ENCODE results near the gene DPP9. TPM values are rescaled to one million over a fixed set of nuclear protein-coding genes. Genes with fewer than 3 reads are reported as not detected.

DPP9 gene
- total RNA-seq, 2 experiments from 2014 or later: 40.2 to 63.8 TPM

DNA sequence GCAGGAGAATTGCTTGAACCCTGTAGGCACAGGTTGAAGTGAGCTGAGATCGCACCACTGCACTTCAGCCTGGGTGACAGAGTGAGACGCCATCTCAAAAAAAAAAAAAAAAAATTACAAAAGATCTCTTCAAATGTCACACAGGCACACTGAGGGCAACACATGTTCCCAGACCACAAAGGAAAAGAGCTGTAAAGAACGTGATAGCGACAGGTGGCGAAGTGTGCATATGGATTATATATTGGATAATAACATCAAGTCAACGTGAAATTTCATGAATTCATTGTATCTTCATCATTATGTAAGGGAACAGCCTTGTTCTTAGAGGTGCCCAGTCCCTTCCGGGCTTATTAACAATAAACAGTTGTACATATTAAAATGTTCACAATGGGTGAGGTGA lies 31.8 kb upstream of the DPP9 start:
- CTCF ChIA-PET (ENCODE audit: unreplicated experiment): no interaction called here
- no peak overlapping the region for H2AFZ ChIP-seq (ENCODE audit: low read length)
- no peak for DNase-seq (ENCODE audit: low spot score)
- H3K9me3 ChIP-seq (ENCODE audit: low read length): no peaks in the 10 kb centered on the region
- intact Hi-C loops (cut with micrococcal nuclease; ENCODE audit: unreplicated experiment): no loop called here
- H3K4me3 ChIP-seq (ENCODE audit: low read depth, low read length, poor library complexity, severe bottlenecking): no peak overlapping the region
- no peaks in the 10 kb centered on the region for H3K79me2 ChIP-seq (ENCODE audit: insufficient read depth, low read depth, low read length)
- H3K36me3 ChIP-seq (ENCODE audit: insufficient read depth, low read length): no peaks in the 10 kb centered on the region
- no peaks in the 10 kb centered on the region for H3K9me2 ChIP-seq (ENCODE audit: insufficient read depth, low read length)
- H3K4me2 ChIP-seq (ENCODE audit: low read length): no peak overlapping the region
- peaks cover 5% of the 10 kb centered on the region for H3K4me1 ChIP-seq (ENCODE audit: insufficient read depth, low read length, poor library complexity, severe bottlenecking)
- H3K27ac ChIP-seq (ENCODE audit: low read depth, low read length, poor library complexity, severe bottlenecking): no peak overlapping the region
- TF ChIP-seq, protein P1, sequence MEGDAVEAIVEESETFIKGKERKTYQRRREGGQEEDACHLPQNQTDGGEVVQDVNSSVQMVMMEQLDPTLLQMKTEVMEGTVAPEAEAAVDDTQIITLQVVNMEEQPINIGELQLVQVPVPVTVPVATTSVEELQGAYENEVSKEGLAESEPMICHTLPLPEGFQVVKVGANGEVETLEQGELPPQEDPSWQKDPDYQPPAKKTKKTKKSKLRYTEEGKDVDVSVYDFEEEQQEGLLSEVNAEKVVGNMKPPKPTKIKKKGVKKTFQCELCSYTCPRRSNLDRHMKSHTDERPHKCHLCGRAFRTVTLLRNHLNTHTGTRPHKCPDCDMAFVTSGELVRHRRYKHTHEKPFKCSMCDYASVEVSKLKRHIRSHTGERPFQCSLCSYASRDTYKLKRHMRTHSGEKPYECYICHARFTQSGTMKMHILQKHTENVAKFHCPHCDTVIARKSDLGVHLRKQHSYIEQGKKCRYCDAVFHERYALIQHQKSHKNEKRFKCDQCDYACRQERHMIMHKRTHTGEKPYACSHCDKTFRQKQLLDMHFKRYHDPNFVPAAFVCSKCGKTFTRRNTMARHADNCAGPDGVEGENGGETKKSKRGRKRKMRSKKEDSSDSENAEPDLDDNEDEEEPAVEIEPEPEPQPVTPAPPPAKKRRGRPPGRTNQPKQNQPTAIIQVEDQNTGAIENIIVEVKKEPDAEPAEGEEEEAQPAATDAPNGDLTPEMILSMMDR (conservative IDR thresholded peaks at IDR 0.05; ENCODE audit: low read length): no peak
- BruUV-seq (replicated peaks): no TSS peak
- POLR2A ChIA-PET: no interaction called here
- H4K20me1 ChIP-seq (ENCODE audit: insufficient read depth, low read length): no peaks in the 10 kb centered on the region

DNA sequence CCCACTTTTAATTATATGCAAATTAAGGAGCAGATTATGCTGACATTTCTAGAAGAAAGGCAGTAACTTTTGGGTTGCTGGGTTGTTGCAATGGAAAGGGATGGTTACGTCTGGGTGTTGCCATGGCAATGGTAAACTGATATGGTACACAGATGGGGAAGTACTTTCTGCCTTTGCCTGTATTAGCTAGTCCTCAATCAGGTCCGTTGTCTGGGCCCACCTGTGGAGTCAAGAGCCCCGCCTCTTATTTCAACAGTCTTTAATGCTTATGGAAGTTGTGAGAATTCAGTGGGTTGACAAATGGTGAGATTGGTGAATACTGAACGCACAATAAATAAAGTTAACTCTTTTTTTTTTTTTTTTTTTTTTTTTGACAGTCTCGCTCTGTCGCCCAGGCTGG lies 30.6 kb upstream of the DPP9 start:
- H3K4me1 ChIP-seq (ENCODE audit: insufficient read depth, low read length, poor library complexity, severe bottlenecking): no peaks in the 10 kb centered on the region
- POLR2A ChIA-PET: no interaction called here
- H3K4me3 ChIP-seq (ENCODE audit: low read depth, low read length, poor library complexity, severe bottlenecking): no peak overlapping the region
- BruUV-seq (replicated peaks): no TSS peak
- H4K20me1 ChIP-seq (ENCODE audit: insufficient read depth, low read length): no peaks in the 10 kb centered on the region
- no peaks in the 10 kb centered on the region for H3K9me2 ChIP-seq (ENCODE audit: insufficient read depth, low read length)
- TF ChIP-seq, protein P1 (conservative IDR thresholded peaks at IDR 0.05; ENCODE audit: low read length): no peak
- TF ChIP-seq EZH2phosphoT487 (IDR thresholded peaks at IDR 0.05; ENCODE audit: borderline replicate concordance, low read depth, low read length): no peak
- no peak overlapping the region for H2AFZ ChIP-seq (ENCODE audit: low read length)
- no peaks in the 10 kb centered on the region for H3K9me3 ChIP-seq (ENCODE audit: low read length)
- H3K4me2 ChIP-seq (ENCODE audit: low read length): no peak overlapping the region
- intact Hi-C loops (cut with micrococcal nuclease; ENCODE audit: unreplicated experiment): no loop called here
- no peak for DNase-seq (ENCODE audit: low spot score)
- no peak overlapping the region for H3K27ac ChIP-seq (ENCODE audit: low read depth, low read length, poor library complexity, severe bottlenecking)
- no peaks in the 10 kb centered on the region for H3K79me2 ChIP-seq (ENCODE audit: insufficient read depth, low read depth, low read length)
- CTCF ChIA-PET (ENCODE audit: unreplicated experiment): no interaction called here
- no peaks in the 10 kb centered on the region for H3K36me3 ChIP-seq (ENCODE audit: insufficient read depth, low read length)

DNA sequence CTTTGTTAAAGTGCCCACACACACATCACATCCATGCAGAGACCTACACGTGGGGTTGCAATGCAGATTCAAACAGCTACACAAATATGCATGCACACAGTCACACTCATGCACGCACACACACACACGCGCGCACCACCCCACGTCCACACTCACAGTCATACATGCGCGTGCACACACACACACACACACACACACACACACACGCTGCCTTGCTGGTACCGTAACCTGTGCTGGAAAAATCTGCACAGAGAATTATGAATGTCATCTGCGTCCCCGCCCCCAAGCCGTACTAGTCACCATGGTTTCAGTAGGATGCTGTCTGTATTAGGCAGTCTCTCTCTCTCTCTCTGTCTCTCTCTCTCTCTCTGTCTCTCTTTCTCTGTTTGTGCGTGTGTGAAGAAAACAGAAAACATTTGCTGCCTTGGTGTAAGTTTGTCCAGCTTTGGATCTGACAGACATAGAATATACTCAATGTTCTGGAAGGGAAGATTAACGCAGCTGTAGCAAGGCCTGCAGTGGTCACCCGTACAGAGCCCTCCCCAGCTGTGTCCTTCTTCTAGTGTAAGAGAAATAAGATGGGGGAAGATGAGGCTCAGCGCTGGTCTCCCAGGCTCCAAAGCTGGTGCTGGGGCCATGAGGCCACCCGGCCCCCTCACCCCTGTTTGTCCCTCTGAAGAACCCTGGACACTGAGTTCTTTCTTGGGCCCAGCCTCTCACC lies 26.4 kb upstream of the DPP9 start:
- Histone ChIP-seq H3K4me2 (ENCODE audit: low read length) (no peak overlapping the region), H2AFZ (ENCODE audit: low read length) (no peak overlapping the region), H3K4me3 (ENCODE audit: low read depth, low read length, poor library complexity, severe bottlenecking) (no peak overlapping the region), H3K9me3 (ENCODE audit: low read length) (no peaks in the 10 kb centered on the region), H3K27ac (ENCODE audit: low read depth, low read length, poor library complexity, severe bottlenecking) (no peak overlapping the region), H3K79me2 (ENCODE audit: insufficient read depth, low read depth, low read length) (no peaks in the 10 kb centered on the region), H4K20me1 (ENCODE audit: insufficient read depth, low read length) (no peaks in the 10 kb centered on the region), H3K36me3 (ENCODE audit: insufficient read depth, low read length) (no peaks in the 10 kb centered on the region), H3K4me1 (ENCODE audit: insufficient read depth, low read length, poor library complexity, severe bottlenecking) (no peaks in the 10 kb centered on the region), H3K9me2 (ENCODE audit: insufficient read depth, low read length) (no peaks in the 10 kb centered on the region)
- DNase-seq (ENCODE audit: low spot score): no peak
- TF ChIP-seq EZH2phosphoT487 (IDR thresholded peaks at IDR 0.05; ENCODE audit: borderline replicate concordance, low read depth, low read length): no peak
- TF ChIP-seq, protein P1 (conservative IDR thresholded peaks at IDR 0.05; ENCODE audit: low read length): no peak
- intact Hi-C loops (cut with micrococcal nuclease; ENCODE audit: unreplicated experiment): no loop called here
- no TSS peak for BruUV-seq (replicated peaks)
- ChIA-PET CTCF (ENCODE audit: unreplicated experiment) (no interaction called here), POLR2A (interaction anchor here (0.5 kb wide), 1 partner anchor 510 kb away, joined by 3 read pairs; no protein-coding TSS in a partner anchor)

All from OCI-LY7 (cell line).